Astrocyte of the spinal cord (primary cell): Measurements from ENCODE around the gene DDX49.

ENCODE experiments used
- DNase-seq: peaks from one replicate; pipeline ENCODE4 v3.0.0; 2011; ENCODE audit warnings: low read depth, low spot score
- H3K4me3 ChIP-seq: 2 replicates; pipeline ENCODE4 v1.5.1; 2011; ENCODE audit warnings: low read depth, mild to moderate bottlenecking, low read length, moderate library complexity
- CTCF ChIP-seq: IDR thresholded peaks from 2 replicates; pipeline ENCODE4 v1.5.1; 2012; ENCODE audit warnings: low read depth, mild to moderate bottlenecking, low read length, inconsistent platforms
- in situ Hi-C: cut with HindIII; loops from 2 replicates; pipeline ENCODE4 v1.10.0; 2017; ENCODE audit warnings: low sequenced_read_pairs

Gene DDX49

GRCh38 chr19:18919086-18919899 is at the start of gene DDX49, which contains the start of gene COPE:
TSS of gene DDX49 (plus strand) at chr19:18919715. CDS start at chr19:18919742, 27 bp downstream.
TSS of gene COPE (minus strand) at chr19:18919387. CDS start at chr19:18919348, 39 bp downstream.
- peak within 1 kb of the TSS; percentile 83 for H3K4me3 ChIP-seq
- no peak for TF ChIP-seq CTCF
- DNase-seq, result peak; percentile 100
- in situ Hi-C loops, result no loop called here

- in situ Hi-C loops, result no loop called here
- TF ChIP-seq CTCF, result no peak
- no peak for DNase-seq
- no peak overlapping the region for H3K4me3 ChIP-seq
These were observed 49.6 kb upstream of the DDX49 start for GRCh38 chr19:18869781-18870530.

GRCh38 chr19:18870531-18871172 is 48.9 kb upstream of the DDX49 start:
- DNase-seq, result no peak
- in situ Hi-C loops, result no loop called here
- H3K4me3 ChIP-seq, result no peak overlapping the region
- no peak for TF ChIP-seq CTCF

- no peak for TF ChIP-seq CTCF
- in situ Hi-C loops, result no loop called here
- no peak overlapping the region for H3K4me3 ChIP-seq
- no peak for DNase-seq
These were observed 48.0 kb upstream of the DDX49 start for GRCh38 chr19:18871543-18871942.

GRCh38 chr19:18875726-18876125 is 43.8 kb upstream of the DDX49 start:
- TF ChIP-seq CTCF, result no peak
- no peak overlapping the region for H3K4me3 ChIP-seq
- no peak for DNase-seq
- in situ Hi-C loops, result no loop called here

GRCh38 chr19:18876865-18877264 is 42.6 kb upstream of the DDX49 start:
- in situ Hi-C loops, result no loop called here
- no peak for DNase-seq
- no peak for TF ChIP-seq CTCF
- H3K4me3 ChIP-seq, result no peak overlapping the region
